AG08395 (cell line): ENCODE measurements around the gene RXRG.
A peak's percentile ranks its signal among the peaks of the same experiment; 100 is the strongest.

Experiments
- DNase-seq: peaks from one replicate; pipeline ENCODE4 v3.0.0; 2012; ENCODE audit warnings: mixed read lengths, low spot score

The RXRG gene

GRCh38 chr1:165369255-165369848 lies 75.6 kb downstream of the RXRG start:
- DNase-seq, result peak; percentile 74

DNA sequence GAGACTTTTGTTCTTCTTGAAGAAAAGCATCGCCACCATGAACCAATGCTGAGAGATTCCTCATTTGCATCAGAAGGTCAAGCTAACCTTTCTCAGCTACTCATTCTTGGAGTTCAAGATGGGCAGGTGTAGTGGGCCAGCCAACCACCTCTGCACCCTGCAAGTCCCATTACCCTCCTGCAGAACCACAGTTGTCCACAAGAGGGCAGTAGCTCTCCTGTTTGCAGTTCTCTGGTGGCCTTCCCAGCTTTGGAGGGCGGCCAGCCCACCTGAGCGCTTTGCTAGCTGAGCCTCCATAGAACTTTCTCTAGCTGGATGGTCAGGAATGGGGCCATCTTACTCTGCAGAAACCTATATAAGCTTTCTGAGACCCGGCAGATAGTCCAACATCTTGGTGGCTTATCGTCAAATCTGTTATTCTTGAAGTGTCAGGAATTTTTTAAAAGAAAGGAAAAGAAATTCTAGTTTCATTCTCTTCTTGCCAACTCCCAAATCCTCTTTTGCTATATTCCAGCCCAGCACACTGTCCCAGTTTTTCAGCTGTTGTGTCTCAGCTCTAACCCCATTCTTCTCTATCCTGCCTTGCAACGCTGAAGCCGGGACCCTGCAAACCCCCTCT lies 77.4 kb downstream of the RXRG start:
- DNase-seq, result peak; percentile 75

GRCh38 chr1:165365341-165365740 lies 79.6 kb downstream of the RXRG start:
- DNase-seq, result peak; percentile 17

- DNase-seq, result peak; percentile 49
Observed at GRCh38 chr1:165364568-165365133, 80.3 kb downstream of the RXRG start.

DNA sequence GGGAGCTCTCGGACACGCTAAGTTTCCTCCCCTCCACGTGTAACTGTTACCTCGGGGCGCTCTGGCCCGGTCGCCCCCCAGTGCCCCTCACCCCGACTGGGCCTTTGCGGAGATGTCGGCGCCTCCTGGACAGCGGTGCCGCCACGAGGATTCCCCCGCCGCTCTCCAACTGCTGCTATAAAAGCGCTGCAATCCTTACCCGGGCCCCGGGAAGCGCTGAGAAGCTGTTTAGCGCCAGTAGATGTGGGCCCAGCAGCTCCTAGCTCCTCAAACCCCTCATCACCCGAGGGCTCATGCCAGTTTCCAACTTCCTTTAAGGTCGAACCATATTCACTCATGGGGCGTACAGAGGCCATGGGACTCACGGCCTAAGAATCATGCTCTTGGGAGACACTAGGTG lies 88.0 kb downstream of the RXRG start:
- no peak for DNase-seq

DNA sequence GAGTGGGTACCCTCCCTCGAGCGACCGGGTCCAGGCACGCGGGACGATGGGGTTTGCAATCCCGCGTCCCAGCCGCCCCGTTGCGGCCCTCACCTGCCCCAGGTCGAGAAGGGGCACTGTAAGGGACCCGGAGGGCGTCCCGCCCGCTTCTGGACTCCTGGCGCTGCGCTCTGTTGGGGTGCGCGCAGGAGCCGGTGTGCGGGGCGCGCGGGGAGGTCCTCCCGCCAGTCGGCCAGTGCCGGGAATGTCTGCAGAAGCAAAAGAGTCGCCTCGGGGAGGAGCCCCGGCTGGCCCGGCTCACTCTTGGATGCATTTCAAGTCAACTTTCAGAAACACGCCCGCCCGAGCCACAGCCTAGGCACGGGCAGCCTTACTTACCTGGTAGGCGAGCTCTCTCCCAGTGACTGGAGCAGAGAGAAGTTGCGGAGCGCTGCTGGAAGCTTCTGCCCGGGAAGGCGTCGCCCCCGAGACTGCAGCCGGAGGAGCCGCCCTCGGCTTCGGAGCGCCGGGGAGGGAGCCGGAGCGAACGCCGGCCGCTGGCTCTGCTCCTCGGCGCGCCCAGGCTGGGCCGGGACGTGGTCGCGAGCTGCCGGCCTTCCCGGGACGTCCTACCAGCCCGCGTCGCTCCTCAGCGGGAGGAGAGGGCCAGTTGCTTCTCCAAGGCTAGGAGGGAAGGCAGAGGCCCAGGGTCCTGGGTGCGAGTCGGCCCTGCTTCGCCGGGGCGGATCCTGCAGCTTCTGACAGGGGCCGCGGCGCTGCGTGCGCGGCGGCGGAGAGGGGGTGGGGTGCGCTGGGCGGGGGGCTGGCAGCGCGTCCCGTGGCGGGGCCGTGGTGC lies 88.7 kb downstream of the RXRG start, which contains the start of gene LMX1A:
LMX1A (minus strand) TSS at position 739 of the 835 bp plus-strand sequence. CDS start 1,156 bp downstream, outside the sequence.
- DNase-seq, result peak; percentile 34

GRCh38 chr1:165355139-165355976 lies 89.6 kb downstream of the RXRG start:
- DNase-seq, result no peak

- no peak for DNase-seq
Observed at GRCh38 chr1:165354739-165355138, 90.2 kb downstream of the RXRG start.

DNA sequence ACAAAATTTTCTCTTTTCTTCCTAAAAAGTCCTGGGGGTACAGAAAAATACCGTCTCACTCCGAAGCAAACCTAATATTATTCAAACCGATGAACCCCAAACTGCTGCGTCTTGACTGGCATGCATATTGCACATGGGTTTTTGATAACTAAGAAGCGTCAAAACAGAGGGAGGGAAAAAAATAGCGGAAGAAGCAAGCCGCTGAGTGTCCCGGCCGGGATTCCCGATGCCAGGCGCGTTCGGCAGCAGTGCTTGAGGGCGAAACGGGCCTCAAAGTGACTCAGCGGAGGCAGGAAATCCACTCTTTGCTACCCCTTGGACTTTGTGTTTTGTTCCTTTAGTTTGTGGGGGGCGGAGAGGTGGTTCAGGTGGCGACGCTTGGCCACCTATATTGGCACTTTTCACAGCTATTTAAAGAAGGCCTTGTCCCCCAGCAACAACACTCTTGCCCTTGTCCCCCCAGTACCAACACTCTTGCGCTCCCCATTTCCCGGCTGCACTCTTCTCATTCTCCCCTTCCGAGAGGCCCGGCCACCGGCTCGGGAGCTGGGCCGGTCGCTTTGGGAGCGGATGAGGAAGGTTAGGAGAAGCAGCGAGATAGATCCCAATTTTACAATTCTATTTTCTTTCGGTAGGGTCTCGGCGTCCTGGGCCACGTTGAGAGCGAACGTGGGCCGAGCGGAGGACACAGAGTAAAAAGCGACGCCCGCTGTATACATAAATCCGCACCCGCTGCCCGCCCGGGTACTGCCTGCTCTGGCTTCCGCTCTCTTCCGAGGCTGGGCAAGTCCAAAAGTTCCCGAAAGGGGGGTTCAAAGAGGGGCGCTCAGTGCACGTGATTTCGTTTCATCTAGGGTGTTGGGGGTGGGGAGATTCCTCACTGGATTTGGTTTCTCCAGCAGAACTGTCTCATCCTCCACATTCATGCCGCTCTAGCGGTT lies 90.9 kb downstream of the RXRG start:
- no peak for DNase-seq

DNA sequence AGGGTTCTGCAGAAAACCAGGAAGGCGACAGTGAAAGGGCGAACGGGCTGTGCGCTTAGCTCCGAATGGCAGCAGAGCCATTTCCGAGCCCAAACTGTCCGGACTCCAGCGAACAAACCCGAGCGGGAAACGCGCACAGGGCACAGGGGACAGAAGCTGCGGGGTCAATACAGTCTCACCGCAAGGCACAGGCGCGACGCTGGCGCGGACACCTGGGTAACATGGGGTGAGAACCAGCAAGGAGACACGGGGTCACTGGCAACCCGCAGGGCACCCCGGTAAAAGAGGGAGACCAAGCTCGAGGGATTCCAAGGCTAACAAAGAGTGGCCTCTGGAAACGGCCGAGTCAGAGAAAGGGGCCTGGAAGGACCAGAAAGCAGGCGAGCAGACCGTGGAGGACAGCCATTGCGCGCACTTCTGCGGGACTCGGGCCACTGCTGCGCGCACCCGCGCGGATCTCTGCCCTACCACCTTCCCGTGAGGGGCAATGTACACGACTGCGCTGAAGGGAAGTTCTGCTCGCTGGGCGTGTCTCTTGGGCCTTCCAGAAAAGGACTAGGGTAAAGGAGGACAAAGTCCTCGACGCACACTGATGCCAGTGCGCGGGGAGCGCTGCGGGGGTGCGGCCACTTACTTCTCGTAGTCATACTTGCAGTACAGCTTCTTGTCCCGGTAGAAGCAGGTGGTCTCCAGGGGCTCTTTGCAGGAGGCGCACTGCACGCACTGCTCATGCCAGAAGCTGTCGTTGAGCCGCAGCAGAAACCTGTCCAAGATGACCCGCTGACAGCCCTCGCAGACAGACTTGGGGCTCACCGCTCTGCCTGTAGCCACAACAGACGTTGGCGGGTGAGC lies 92.3 kb downstream of the RXRG start:
- no peak for DNase-seq

GRCh38 chr1:165351863-165352441 lies 93.0 kb downstream of the RXRG start:
- DNase-seq, result no peak
